Myocyte (in vitro differentiated cells): Measurements from ENCODE around the gene GOLGA6D. TPM values are rescaled to one million over a fixed set of nuclear protein-coding genes. Genes with fewer than 3 reads are reported as not detected.
"Not testable (repeated sequence)": the region's sequence is repeated elsewhere in the genome, so short reads cannot be mapped to it uniquely, and the experiment has no call there.

Source experiments
- DNase-seq: peaks from one replicate; pipeline ENCODE4 v3.0.0-alpha.2; 2012; ENCODE audit warnings: low read depth
- total RNA-seq: library from RNA; depleted of rRNA; stranded (reverse); fragments of >200 nt; gene quantifications from 2 replicates; pipeline ENCODE4 v1.2.3, GENCODE V29; 2014

The GOLGA6D gene
- total RNA-seq, 1 donor from 2014 or later: not detected

DNA sequence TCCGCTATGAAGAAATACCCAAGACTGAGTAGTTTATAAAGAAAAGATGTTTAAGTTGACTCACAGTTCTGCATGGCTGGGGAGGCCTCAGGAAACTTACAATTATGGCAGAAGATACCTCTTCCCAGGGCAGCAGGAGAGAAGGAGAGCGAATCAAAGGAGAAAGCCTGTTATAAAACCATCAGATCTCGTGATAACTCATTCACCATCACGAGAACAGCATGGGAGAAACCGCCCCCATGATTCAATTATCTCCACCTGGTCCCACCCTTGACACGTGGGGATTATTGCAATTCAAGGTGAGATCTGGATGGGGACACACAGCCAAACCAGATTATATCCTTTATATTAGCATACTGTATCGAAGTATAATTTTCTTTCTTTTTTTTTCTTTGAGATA lies 49.5 kb downstream of the GOLGA6D start:
- DNase-seq: not testable (repeated sequence)

GRCh38 chr15:75333654-75334419 lies 51.2 kb downstream of the GOLGA6D start:
- DNase-seq: not testable (repeated sequence)

GRCh38 chr15:75335313-75335704 lies 52.7 kb downstream of the GOLGA6D start:
- DNase-seq: no peak

- peak; percentile 97 for DNase-seq
These were observed 53.2 kb downstream of the GOLGA6D start, which contains the start of gene COMMD4 for GRCh38 chr15:75335705-75336355. COMMD4 (plus strand) TSS chr15:75336063; CDS start chr15:75336090, 27 bp downstream.

GRCh38 chr15:75338661-75339240 lies 56.1 kb downstream of the GOLGA6D start:
- no peak for DNase-seq

DNA sequence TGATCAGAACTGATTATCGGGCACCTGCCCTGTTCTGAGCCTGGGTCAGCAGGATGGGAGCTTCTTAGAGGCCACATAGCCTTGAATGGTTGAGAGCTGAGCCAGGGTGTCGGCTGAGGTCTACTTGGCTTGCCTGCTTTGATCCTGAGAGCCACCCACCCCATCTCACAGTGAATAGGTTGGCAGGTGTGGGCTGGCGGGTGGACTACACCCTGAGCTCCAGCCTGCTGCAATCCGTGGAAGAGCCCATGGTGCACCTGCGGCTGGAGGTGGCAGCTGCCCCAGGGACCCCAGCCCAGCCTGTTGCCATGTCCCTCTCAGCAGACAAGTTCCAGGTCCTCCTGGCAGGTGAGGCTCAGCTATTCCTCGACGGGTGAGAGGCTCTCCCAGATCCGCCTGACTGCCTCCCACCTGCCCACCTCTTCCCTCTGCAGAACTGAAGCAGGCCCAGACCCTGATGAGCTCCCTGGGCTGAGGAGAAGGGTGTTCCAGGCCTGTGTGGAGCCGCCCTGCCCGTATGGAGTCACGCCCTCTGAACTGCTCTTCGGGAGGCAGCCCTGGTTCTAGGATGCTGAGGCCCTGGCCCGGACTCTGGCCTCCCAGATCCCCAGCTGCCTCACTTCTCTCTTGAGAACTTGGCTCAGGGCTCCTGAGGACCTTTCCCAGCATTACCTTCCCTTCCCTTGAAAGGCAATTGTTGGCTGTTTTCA lies 57.1 kb downstream of the GOLGA6D start:
- no peak for DNase-seq

DNA sequence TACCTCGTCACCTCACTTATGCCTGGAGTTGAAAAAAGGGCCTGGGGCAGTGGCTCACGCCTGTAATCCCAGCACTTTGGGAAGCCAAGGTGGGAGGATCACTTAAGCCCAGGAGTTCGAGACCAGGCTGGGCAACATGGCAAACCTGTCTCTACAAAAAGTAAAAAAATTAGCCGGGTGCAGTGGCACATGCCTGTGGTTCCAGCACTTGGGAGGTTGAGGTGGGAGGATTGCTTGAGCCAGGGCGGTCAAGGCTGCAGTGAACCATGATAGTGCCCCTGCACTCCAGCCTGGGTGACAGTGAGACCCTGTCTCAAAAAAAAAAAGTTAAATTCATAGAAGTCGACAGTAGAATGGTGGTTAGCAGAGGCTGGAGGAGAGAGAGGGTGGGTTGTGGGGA lies 59.6 kb downstream of the GOLGA6D start:
- DNase-seq: no peak

- DNase-seq: not testable (repeated sequence)
These were observed 61.3 kb downstream of the GOLGA6D start for GRCh38 chr15:75343953-75344352.

Other genes with a start within 250 kb of the GOLGA6D start
- gene C15orf39, start 81.0 kb upstream of the GOLGA6D start, total RNA-seq: 3.4 and 3.5 TPM in 2 replicates
- not detected in 2 replicates for gene GOLGA6C, start 24.5 kb upstream of the GOLGA6D start, total RNA-seq
- 53.4 and 55.5 TPM in 2 replicates for gene COMMD4, start 53.2 kb downstream of the GOLGA6D start, total RNA-seq
- 1.3 and 5.8 TPM in 2 replicates for gene NEIL1, start 64.2 kb downstream of the GOLGA6D start, total RNA-seq
- gene MAN2C1, start 85.8 kb downstream of the GOLGA6D start, total RNA-seq: 123 and 140 TPM in 2 replicates
- gene SIN3A, start 168.9 kb downstream of the GOLGA6D start, total RNA-seq: 22.7 and 23.8 TPM in 2 replicates